ENCODE results near the gene AK5. TPM values are rescaled to one million over a fixed set of nuclear protein-coding genes. Genes with fewer than 3 reads are reported as not detected.

The AK5 gene
- total and polyA plus RNA-seq, 2 of the 13 experiments (the other 11 are each of a cell fraction or from before 2014, with no cell fraction given), result not detected

GRCh38 chr1:77370583-77371306, 88.9 kb downstream of the AK5 start (continued):
- TF ChIP-seq, protein P1, sequence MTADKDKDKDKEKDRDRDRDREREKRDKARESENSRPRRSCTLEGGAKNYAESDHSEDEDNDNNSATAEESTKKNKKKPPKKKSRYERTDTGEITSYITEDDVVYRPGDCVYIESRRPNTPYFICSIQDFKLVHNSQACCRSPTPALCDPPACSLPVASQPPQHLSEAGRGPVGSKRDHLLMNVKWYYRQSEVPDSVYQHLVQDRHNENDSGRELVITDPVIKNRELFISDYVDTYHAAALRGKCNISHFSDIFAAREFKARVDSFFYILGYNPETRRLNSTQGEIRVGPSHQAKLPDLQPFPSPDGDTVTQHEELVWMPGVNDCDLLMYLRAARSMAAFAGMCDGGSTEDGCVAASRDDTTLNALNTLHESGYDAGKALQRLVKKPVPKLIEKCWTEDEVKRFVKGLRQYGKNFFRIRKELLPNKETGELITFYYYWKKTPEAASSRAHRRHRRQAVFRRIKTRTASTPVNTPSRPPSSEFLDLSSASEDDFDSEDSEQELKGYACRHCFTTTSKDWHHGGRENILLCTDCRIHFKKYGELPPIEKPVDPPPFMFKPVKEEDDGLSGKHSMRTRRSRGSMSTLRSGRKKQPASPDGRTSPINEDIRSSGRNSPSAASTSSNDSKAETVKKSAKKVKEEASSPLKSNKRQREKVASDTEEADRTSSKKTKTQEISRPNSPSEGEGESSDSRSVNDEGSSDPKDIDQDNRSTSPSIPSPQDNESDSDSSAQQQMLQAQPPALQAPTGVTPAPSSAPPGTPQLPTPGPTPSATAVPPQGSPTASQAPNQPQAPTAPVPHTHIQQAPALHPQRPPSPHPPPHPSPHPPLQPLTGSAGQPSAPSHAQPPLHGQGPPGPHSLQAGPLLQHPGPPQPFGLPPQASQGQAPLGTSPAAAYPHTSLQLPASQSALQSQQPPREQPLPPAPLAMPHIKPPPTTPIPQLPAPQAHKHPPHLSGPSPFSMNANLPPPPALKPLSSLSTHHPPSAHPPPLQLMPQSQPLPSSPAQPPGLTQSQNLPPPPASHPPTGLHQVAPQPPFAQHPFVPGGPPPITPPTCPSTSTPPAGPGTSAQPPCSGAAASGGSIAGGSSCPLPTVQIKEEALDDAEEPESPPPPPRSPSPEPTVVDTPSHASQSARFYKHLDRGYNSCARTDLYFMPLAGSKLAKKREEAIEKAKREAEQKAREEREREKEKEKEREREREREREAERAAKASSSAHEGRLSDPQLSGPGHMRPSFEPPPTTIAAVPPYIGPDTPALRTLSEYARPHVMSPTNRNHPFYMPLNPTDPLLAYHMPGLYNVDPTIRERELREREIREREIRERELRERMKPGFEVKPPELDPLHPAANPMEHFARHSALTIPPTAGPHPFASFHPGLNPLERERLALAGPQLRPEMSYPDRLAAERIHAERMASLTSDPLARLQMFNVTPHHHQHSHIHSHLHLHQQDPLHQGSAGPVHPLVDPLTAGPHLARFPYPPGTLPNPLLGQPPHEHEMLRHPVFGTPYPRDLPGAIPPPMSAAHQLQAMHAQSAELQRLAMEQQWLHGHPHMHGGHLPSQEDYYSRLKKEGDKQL (CRISPR knock-in tag; IDR thresholded peaks at IDR 0.05; ENCODE audit: low read depth), result no peak
- TF ChIP-seq MNT (IDR thresholded peaks at IDR 0.05), result no peak
- TF ChIP-seq SMAD3 (CRISPR knock-in tag; IDR thresholded peaks at IDR 0.05), result no peak
- TF ChIP-seq ZNF614 (CRISPR knock-in tag; IDR thresholded peaks at IDR 0.05; ENCODE audit: borderline replicate concordance), result no peak
- no peak for TF ChIP-seq ZNF253 (CRISPR knock-in tag; IDR thresholded peaks at IDR 0.05; ENCODE audit: borderline replicate concordance)
- no peak for TF ChIP-seq KMT2B (CRISPR knock-in tag; IDR thresholded peaks at IDR 0.05)
